Measurements from ENCODE around the gene CCDC24. TPM values are rescaled to one million over a fixed set of nuclear protein-coding genes. Genes with fewer than 3 reads are reported as not detected.

The CCDC24 gene
- total RNA-seq, 1 experiment from 2014 or later = 11.8 TPM

DNA sequence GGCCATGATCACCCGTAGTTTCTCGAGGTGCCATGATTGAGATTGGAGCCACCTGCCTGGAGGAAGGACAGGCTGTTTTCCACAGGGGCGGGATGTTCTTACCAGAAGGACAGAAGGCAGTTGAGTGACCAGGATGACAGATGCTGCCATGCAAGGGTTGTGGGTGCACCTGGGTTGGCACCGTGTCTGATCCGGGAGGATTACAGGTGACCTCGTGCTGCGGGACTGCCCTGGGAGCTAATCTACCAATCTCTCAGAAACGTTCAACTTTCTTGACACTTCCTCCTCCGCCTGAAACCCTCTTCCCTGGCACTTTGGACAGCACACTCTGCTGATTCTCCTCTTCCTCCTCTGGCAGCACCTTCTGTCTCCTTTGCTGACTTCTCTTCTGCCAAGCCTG is 53.7 kb downstream of the CCDC24 start:
- no peaks in the 10 kb centered on the region; the same call in 1 of the 2 replicates for H3K27me3 ChIP-seq (ENCODE audit: insufficient read depth, low read length)
- Mint-ChIP-seq H3K27me3 (ENCODE audit: low read depth) (peaks cover 29% of the 10 kb centered on the region), H3K27ac (no peak overlapping the region), H3K9me3 (no peaks in the 10 kb centered on the region), H3K36me3 (ENCODE audit: insufficient read depth in 1 of 3, low read depth in 3 of 3) (no peaks in the 10 kb centered on the region), H3K4me3 (no peak overlapping the region), H3K4me1 (peaks cover 9 to 14% of the 10 kb centered on the region in 2 experiments)
- no peak overlapping the region for H4K5ac ChIP-seq (ENCODE audit: insufficient read length, low read depth, low read length)
- H3K9ac ChIP-seq (ENCODE audit: extremely low read depth, insufficient read length, low read length) = no peak overlapping the region
- no peaks in the 10 kb centered on the region for H3K9me3 ChIP-seq (ENCODE audit: control insufficient read depth, low read depth, low read length)
- no peak overlapping the region for H2BK15ac ChIP-seq (ENCODE audit: low read depth, low read length)
- no peak overlapping the region for H2BK20ac ChIP-seq (ENCODE audit: low read depth, low read length, poor library complexity, severe bottlenecking)
- H2AK5ac ChIP-seq (ENCODE audit: insufficient read length, low read length) = no peak overlapping the region
- H2AFZ ChIP-seq (ENCODE audit: low read length) = no peak overlapping the region
- no peak overlapping the region for H4K91ac ChIP-seq (ENCODE audit: insufficient read length, low read depth, low read length)
- H3K4me2 ChIP-seq (ENCODE audit: insufficient read depth, insufficient read length, low read length) = no peak overlapping the region
- no peak overlapping the region for H3T11ph ChIP-seq (ENCODE audit: low read length)
- no peak overlapping the region for H3K18ac ChIP-seq (ENCODE audit: insufficient read length, low read depth, low read length)
- no peaks in the 10 kb centered on the region for H4K20me1 ChIP-seq (ENCODE audit: control insufficient read depth, insufficient read depth, insufficient read length)
- no peaks in the 10 kb centered on the region for H3K79me2 ChIP-seq (ENCODE audit: insufficient read depth, low read length)
- WGBS (ENCODE audit: extremely low coverage, insufficient read length, low lambda C conversion rate) = no CpG with 5 or more reads among the region's 9 CpGs
- H3K27ac ChIP-seq (ENCODE audit: insufficient read length, low read depth, low read length) = no peak overlapping the region
- no peak overlapping the region for H3K56ac ChIP-seq (ENCODE audit: insufficient read length, low read depth, low read length)
- H3K14ac ChIP-seq (ENCODE audit: insufficient read depth, low read length) = no peak overlapping the region
- no peaks in the 10 kb centered on the region for H3K4me1 ChIP-seq (ENCODE audit: insufficient read depth, low read length)
- H3K23me2 ChIP-seq (ENCODE audit: insufficient read length, low read depth, low read length, poor library complexity, severe bottlenecking) = no peaks in the 10 kb centered on the region
- H3K4ac ChIP-seq (ENCODE audit: low read depth, low read length) = no peak overlapping the region
- TF ChIP-seq, protein P1, sequence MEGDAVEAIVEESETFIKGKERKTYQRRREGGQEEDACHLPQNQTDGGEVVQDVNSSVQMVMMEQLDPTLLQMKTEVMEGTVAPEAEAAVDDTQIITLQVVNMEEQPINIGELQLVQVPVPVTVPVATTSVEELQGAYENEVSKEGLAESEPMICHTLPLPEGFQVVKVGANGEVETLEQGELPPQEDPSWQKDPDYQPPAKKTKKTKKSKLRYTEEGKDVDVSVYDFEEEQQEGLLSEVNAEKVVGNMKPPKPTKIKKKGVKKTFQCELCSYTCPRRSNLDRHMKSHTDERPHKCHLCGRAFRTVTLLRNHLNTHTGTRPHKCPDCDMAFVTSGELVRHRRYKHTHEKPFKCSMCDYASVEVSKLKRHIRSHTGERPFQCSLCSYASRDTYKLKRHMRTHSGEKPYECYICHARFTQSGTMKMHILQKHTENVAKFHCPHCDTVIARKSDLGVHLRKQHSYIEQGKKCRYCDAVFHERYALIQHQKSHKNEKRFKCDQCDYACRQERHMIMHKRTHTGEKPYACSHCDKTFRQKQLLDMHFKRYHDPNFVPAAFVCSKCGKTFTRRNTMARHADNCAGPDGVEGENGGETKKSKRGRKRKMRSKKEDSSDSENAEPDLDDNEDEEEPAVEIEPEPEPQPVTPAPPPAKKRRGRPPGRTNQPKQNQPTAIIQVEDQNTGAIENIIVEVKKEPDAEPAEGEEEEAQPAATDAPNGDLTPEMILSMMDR (conservative IDR thresholded peaks at IDR 0.05) = no peak
- no peak overlapping the region for H4K8ac ChIP-seq (replicated peaks; ENCODE audit: insufficient read length, low read depth, low read length)
- DNase-seq = no peak
- H3K23ac ChIP-seq (ENCODE audit: insufficient read length, low read depth, low read length) = no peak overlapping the region
- no peaks in the 10 kb centered on the region for H3K79me1 ChIP-seq (ENCODE audit: insufficient read depth, low read depth, low read length, poor library complexity, severe bottlenecking)
- H2BK120ac ChIP-seq (ENCODE audit: low read depth, low read length, poor library complexity, severe bottlenecking) = no peak overlapping the region
- no peak overlapping the region for H2BK5ac ChIP-seq (ENCODE audit: insufficient read length, low read length)
- H2BK12ac ChIP-seq (ENCODE audit: insufficient read length, low read depth, low read length) = no peak overlapping the region

Other genes with a start within 250 kb of the CCDC24 start
- 10.6 and 11.6 TPM in 2 replicates for gene ARTN, start 57.8 kb upstream of the CCDC24 start, total RNA-seq (2021)
- gene IPO13, start 44.6 kb upstream of the CCDC24 start, total RNA-seq (2021) = 22.0 and 24.5 TPM in 2 replicates
- 74.4 and 79.6 TPM in 2 replicates for gene DPH2, start 21.6 kb upstream of the CCDC24 start, total RNA-seq (2021)
- gene ATP6V0B, start 16.6 kb upstream of the CCDC24 start, total RNA-seq (2021) = 127 and 131 TPM in 2 replicates
- gene B4GALT2, start 12.4 kb upstream of the CCDC24 start, total RNA-seq (2021) = 70.9 and 74.0 TPM in 2 replicates
- gene SLC6A9, start 39.9 kb downstream of the CCDC24 start, total RNA-seq (2021) = 29.5 and 30.1 TPM in 2 replicates
- 0.09 TPM in 2 replicates for gene KLF17, start 127.2 kb downstream of the CCDC24 start, total RNA-seq (2021)
- gene KLF18, start 150.0 kb downstream of the CCDC24 start, total RNA-seq (2021) = 0.07 and 0.18 TPM in 2 replicates
- 54.7 and 55.3 TPM in 2 replicates for gene DMAP1, start 221.9 kb downstream of the CCDC24 start, total RNA-seq (2021)

Measured in H9 (cell line).